GM18858 (cell line): Measurements from ENCODE around the gene SOCS1.
A peak's percentile ranks its signal among the peaks of the same experiment; 100 is the strongest.

Experiments
- ATAC-seq: cut with Tn5 transposase; IDR thresholded peaks from one replicate; pipeline ENCODE4 v1.9.1; 2021; ENCODE audit not compliant: unreplicated experiment

Gene SOCS1

GRCh38 chr16:11205754-11206581 lies 50.0 kb downstream of the SOCS1 start:
- peak; percentile 35 for ATAC-seq

GRCh38 chr16:11205065-11205699 lies 50.8 kb downstream of the SOCS1 start:
- ATAC-seq = no peak

GRCh38 chr16:11204513-11205047 lies 51.4 kb downstream of the SOCS1 start:
- ATAC-seq = no peak
